Measurements from ENCODE around the gene VPS45. TPM values are rescaled to one million over a fixed set of nuclear protein-coding genes. Genes with fewer than 3 reads are reported as not detected.

The VPS45 gene
- total and polyA plus RNA-seq, 2 of the 8 experiments (the other 6 are each of a cell fraction or from before 2014, with no cell fraction given) = 19.1 to 27.6 TPM

GRCh38 chr1:150106341-150106740 is 38.8 kb downstream of the VPS45 start (continued):
- TF ChIP-seq NRF1 (IDR thresholded peaks at IDR 0.05; ENCODE audit: low read depth, low read length) = no peak

All from H1 (cell line).